SKM-1 treated with dmso at 0.1 percent for 144 hours (cell line): ENCODE results near the gene CDH23.

Source experiments
- DNase-seq: peaks from one replicate; lab custom pipeline; 2025; ENCODE audit not compliant: unreplicated experiment; lab: John Stamatoyannopoulos, UW

The CDH23 gene

DNA sequence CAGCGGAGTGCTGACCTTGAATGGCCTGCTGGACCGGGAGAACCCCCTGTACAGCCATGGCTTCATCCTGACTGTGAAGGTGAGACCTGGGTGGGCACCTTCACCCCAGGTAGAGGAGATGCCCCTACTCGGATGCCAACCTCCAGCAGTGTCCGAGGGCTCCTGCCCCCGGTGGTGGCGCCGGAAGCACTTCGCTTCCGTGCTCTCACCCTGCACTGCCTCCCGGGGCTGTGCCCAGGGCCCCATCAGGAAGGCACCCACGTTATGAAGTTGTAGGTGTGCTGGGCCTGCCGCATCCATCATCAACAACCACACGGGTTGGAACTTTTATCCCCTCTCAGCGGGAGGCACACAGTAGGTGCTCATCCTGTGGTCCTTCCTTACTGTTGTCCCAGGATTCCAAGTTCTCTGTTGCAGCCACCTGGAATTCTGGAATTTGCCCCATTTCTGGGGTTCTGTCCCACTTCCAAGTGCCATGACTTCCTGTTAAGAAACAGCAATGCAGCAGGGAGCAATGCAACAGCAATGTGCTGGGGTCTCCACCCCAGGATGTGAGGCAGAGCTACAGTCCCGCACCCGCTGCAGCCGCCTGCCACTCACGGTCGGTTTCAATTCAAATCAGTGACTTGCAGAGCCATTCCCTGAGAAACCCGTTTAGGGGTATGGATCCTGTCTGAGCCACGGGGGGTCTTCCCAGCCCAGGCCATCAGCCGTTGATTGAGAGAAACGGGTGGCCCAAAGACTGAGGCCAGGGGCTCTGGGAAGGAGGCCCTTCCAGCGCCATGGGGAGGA lies 219.0 kb downstream of the CDH23 start:
- no peak for DNase-seq

DNA sequence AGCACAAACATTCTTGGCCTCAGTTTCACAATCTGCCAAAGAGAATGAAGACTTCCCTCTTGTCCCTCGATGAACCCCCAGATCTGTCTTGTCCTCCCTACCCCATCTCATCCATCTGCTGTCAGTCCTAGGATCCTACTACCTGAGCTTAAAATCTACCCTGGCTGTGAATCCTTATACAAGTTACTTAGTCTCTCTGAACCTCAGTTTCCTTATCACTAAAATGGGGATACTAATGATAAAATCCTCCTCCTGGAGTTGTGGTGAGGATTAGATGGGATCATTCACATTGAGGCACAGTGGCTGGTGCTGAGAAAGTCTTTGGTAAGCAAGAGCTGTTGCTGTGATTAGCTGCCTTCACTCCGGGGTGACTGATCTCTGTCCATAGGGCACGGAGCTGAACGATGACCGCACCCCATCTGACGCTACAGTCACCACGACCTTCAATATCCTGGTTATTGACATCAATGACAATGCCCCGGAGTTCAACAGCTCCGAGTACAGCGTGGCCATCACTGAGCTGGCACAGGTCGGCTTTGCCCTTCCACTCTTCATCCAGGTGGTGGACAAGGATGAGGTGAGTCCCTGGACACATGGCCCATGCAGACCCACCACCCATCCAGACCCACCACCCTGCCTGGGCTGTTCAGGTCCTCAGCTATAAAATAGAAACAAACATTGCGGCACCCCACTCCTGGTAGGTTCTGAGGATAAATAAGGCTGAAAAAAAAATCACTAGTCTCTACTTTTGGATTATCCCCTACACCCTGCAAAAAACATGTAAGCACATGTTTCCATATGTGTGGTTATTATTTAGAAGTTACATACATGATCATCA lies 220.3 kb downstream of the CDH23 start:
- no peak for DNase-seq

DNA sequence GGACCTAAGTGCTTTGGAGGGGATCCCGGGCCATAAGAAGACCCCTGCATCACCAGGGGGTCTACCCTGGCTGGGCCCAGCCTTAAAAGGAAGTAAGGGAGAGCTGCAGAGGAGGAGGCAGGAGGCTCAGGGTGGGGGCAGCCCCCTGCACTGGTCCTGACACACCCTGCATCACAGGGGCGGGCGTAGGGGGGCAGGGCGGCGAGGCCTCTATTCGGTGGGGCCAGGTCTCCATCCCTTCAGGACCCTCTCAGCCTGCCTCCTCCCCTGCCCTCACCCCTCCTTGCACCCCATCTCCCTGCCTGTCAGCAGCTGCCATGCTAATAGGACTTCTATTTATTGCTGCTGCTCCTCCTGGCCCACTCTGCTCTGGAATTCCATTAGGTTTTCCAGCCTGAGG lies 221.5 kb downstream of the CDH23 start:
- no peak for DNase-seq

DNA sequence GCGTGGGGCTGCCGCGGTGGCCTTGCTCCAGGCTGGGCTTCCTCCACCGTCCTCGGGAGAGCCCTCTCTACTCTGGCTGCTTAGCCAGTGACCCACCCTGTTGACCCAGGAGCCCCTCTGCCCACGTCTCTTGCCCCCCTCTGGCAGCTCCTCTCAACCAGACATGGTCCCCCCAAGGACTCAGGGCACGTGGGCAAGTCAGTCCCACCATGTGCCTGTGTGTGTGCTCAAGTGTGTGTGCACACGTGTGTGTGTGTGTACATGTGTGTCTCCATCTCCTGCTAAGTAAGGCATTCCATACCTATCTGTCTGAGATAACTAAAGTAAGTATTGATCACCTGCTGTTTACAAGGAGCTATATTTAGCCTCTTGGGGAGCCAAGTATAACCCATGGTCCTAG lies 221.9 kb downstream of the CDH23 start:
- no peak for DNase-seq

DNA sequence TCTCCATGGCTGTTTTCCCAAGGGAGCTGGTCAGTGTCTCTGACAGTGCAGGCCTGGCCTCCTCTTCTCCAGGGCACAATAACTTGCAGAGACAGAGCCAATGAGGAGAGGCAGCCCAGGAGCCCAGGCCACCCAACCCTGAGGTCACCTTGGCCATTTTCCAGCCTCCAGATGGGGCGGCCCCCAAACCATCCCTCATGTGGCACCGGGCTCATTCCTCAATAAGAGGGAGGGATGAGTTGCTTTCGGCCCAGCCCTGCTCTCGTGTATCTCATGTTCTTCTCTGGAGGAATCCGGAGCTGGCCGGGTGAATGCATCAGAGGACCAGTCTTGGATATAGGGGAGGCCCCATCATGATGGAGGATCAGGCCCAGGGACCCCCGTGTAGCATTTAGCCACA lies 223.9 kb downstream of the CDH23 start:
- DNase-seq: no peak

DNA sequence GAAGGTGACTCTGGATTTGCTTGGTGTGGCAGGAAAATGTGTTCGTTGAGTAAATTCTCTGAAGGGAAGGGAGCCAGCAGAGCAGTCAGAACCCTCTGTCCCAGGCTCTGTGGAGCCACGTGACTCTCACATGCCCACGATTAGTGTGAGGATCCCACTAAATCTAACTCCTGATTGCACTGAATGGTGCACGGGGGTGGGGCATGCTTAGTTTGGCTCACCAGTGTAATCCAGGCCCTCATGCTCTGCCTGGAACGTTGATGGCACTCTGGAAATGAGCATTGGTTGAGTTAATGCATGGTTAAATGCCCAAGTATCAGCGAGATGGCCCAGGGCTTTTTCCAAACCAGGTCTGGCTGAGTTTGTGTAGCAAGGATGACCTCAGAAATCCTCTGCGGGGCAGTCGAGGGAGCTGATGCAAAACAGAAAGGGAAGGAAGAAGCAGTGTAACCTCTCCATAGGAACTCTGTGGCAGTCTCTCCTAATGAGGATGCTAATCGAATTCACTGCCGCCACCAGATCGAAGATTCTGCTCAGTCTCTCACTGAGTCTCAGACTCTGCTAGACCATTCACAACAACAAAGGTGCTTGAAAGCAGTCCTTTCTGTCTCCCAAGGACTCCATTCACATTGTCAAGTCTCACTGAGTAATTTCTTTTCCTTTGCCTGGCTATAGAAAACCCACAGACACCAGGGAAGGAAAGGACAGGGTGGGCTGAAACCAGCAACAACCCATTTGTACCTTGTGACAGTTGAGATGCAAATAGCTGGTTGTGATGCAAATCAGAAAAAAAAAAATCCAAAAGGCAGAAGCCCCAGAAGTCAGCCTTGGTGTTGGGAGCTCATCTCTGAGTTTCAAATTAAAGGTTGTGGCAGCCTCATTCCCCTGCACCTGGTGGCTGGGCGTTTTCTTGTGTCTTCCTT lies 224.8 kb downstream of the CDH23 start:
- no peak for DNase-seq

DNA sequence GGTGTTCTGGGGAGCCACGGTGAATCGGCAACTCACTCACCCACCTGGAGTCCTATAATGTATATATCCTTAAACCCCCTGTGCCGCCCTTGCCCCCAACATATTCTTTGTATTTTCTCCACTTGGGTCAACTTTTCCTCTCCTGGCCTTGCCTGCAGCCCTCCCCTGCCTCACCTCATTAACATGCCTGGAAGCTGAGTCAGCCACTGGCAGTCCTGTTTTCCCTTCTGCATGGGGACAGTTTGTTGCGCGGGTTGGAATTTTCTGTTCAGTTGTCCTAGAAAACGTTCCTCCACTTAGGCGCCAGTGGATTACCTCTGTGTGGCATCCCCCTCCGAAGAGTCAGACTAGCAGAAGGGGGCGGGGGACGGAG lies 225.4 kb downstream of the CDH23 start:
- DNase-seq: no peak

DNA sequence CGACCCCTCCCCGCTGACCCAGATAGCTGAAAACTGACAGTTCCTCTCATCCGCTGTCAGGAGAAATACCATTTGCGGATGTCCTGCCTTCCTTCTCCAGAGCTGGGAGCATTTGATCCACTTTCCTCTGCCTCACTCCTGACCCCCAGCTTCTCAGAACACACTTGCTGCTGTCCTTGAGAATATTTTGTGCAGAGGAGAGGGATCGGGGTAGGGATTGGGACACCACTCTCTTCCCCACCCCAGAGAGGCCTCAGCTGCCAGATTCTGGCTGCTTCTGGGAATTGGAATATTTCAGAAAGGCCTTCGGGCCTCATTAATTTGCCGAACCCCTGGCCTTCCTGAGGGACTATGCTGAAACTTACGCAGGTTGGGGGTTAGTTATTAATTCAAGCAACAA lies 225.9 kb downstream of the CDH23 start:
- no peak for DNase-seq

DNA sequence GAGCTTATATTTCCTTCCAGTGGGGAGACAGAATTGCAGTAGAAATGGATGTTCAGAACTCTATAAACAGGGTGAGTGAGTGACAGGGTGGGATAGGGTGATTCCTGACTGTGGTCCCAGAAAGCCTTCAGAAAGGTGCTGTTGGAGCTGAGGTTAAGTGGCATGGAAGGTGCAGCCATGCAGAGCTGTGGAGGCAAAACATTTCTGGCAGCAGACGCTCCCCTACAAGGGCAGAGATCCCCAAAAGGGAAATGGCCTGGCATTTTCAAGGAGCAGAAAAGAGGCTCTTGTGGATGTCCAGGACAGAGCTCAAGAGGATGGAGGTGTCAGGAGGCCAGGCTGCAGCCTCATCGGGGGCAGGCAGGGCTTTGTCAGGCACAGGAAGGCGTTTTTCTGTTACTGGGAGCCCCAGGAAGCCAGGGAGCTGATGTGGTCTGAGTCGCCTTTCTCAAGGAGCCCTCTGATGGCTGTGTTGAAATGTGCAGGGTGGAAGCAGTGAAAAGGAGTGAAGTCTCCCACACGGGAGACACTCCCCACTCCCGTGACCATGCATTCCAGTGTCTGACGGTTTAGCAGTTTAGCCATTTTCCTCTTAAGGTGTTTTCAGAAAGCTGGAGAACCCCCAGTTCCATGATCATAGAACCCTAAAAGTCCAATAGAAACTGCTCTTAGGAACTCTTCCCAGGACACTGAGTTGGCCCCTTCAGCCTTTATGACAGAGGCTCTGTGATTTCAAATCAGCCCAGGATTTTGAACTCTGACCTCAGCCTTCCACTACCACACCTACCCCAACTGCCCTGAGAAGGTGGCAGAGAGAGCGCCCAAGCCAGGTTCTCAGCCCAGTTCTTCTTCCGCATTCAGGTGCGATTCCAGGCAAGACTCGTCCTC lies 226.6 kb downstream of the CDH23 start:
- peak; percentile 47 for DNase-seq

DNA sequence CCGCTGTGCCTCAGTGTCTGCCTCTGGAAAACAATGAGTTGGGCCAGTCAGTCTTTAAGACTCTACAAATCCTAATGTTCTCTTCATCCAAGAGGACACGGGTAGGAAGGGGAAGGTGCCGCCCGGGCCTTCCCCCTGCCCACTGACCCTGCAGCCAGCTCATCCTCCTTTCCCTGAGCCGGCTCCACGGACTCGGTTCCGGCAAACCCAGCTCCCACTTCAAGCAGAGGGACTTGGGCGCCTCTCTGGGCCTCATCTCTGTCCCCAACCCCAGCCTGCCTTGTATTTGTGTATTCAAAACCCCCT lies 227.2 kb downstream of the CDH23 start:
- no peak for DNase-seq

DNA sequence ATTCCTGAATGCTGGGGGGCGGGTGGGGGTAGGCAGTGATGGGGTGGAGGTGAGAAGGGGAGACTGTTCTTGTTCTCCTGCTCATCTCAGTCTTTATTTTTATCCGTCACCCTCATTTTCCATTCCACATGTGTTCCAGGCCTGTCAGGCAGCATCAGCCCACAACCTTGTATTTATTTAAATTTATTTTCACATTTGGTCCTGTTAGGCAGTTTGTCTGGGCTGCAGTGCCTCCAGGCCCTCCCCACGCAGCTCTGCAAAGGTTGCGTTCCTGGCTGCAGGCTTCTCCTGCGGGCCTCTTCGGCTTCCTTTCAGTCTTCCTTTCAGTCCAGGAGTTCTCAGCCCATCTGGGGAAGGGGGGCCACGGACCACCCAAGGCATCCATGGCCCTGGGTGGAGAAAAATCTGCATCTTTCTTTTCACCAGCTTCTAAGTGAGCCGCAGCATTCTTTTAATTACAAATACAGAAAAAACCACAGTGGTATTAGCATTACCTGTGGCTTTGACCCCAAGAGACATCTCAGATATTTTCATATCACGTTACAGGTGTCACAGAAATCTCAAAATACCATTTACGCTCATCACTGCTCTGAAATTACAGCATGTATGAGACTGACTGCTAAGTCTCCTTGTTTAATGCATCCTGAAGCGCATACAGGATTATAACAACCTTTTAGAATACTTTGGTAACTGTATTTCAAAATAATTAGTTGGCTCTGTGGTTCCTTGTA lies 228.9 kb downstream of the CDH23 start:
- DNase-seq: no peak

DNA sequence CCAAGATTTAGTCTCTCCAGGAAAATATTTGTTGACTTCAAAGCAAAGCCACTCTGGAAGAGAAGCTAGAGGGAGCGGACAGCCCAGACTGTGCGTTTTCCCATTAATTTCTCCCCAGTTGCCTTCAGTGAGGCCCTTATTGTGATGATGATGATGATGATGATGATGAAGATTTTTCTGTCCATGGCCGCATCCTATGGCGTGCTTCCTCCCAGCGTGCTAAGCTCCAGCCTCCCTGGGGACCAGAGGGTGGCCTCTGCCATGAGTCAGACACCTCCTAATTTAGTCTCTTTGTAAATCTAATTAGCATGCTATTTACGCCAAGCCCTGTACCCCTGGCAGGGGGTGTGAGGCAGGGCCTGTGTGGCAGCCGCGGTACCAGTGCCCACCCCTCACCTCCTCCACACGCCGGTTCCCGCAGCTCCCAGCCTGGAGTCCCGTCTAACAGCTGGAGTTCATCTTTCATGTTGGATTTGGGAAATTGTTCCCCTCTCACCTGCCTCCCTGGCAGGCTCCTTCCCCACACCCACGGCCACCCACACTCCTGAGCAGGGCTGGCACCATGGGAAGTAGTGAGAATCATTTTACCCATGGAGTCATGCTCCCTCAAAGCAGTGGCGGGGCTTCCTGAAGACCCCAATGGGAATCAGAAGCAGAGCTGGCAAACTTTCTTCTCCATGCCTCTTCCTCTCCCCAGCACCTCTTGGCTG lies 230.7 kb downstream of the CDH23 start:
- no peak for DNase-seq

DNA sequence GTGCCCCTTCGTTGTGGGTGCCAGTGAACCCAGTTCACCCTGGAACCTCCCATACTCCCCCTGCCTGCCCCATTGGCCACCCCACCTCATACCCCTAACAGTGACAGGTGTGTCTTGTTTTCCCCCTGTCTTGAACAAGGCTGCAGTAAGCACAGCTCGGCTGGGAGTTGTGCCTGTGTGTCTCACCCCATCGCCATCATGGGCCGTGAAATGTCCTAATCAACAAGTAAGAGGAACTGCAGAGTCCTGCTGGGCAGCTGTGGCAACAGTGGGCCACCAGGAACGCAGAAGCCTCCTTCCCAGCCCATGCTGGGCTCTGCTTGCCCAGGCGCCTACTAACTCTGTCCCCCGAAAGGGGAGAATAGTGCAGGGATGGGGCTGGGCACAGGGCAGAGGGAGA lies 231.2 kb downstream of the CDH23 start:
- DNase-seq: peak; percentile 24

DNA sequence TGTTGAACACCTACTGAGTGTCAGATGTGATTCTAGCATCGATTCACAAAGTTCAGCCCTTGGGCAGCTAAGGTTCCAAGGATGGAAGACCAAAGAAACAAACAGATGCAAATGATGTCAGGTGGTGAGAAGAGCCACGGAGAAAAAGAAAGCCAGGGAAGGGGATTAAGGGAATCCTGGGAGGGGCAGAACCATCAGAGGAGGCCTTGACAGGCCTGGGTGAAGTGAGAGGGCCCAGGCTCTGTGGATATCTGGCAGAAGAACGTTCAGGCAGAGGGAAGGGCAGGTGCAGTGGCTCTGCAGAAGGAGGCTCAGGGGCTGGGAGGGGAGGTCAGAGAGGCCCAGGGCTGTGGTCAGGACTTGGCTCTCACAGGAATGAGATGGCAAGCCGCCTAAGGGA lies 232.4 kb downstream of the CDH23 start:
- DNase-seq: no peak

DNA sequence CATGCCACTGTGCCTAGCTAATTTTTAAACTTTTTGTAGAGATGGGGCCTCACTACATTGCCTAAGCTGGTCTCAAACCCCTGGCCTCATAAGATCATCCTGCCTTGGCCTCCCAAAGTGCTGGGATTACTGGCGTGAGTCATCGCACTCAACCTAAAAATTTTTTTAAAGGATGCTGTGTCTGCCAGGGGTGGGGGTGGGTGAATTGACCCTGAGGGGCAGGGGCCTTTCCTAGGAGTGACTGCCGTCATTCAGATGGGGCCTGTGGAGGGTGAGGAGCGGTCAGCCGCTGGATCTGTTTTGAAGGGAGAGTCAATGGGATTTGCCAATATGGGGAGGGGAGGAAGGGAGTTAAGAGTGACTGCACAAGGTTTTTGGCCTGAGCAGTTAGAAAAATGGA lies 233.4 kb downstream of the CDH23 start:
- no peak for DNase-seq

DNA sequence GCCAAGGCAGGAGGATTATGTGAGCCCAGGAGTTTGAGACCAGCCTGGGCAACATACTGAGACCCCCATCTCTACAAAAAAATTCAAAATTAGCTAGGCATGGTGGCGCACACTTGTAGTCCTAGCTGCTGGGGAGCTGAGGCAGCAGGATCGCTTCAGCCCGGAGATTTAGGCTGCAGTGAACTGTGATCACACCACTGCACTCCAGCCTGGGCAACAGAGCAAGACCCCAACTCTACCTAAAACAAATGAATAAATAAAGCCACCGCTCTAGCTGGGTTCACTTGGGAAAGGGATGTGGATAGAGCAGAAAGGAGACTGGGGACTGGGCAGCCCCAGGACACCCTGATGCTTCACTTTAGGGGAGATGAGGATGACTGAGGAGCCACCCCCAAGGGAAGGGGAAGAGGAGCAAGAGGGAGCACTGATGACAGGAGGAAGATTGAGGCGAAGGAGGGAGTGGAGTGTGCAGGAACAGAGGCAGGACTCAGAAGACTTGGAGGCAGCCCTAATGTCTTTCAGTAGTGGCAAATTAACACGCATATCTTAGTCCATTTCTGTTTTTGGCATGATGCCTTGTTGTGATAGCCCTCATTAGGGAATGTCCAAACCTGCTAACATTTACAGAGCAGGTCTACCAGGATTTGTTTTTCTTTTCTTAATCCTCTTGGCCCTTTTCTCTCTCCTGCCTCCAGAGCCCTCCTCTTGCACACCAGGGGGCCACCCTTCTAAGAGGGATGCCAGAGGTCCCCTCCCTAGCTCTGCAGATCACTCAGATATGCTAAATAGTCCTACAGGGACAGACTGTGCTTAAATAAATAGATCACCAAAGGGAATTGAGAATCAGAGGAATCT lies 234.5 kb downstream of the CDH23 start:
- DNase-seq: no peak

DNA sequence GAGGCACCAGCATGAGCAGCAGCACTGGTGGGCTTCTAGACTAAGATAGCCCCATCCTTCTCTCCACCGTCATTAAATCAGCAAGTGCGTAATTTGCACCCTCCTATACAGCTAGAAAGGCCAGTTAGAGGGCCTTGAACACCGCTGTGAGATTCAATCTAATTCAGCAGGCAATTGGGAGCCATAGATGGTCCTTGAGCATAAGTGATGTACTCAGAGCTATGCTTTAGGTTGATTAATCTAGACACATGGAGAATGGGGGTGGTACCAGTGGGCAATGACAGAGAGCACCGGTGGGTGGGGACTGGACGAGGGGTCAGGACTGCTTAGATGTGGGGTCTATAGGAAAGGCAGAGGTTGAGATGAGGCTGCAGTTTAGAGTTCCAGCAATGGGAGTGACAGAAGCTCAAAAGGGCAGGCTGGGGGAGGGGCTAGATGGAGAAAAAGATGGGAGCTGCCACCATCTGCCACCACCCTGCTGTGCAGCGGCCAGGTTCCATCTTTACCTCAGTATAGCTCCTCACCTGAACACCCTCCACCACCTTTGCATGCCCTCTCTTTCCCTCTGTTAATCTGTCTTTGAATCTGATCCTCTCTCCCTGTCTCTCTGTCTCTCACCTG lies 235.6 kb downstream of the CDH23 start:
- DNase-seq: no peak
